H9 (cell line): ENCODE data around the gene ERC1. TPM values are rescaled to one million over a fixed set of nuclear protein-coding genes. Genes with fewer than 3 reads are reported as not detected.

Source experiments
- DNase-seq: peaks from one replicate; pipeline ENCODE4 v3.0.0-alpha.2; 2017
- H2AFZ ChIP-seq: one replicate; pipeline ENCODE4 v1.6.1; 2013; ENCODE audit warnings: mild to moderate bottlenecking, low read length, control low read depth, moderate library complexity
- H2AK5ac ChIP-seq: 2 replicates; pipeline ENCODE4 v1.6.1; 2013; ENCODE audit warnings: low read length, control low read depth, mixed read lengths; ENCODE audit not compliant: insufficient read length
- H2BK120ac ChIP-seq: one replicate; pipeline ENCODE4 v1.6.1; 2013; ENCODE audit warnings: low read depth, mild to moderate bottlenecking, low read length, control low read depth, inconsistent platforms; ENCODE audit not compliant: poor library complexity, severe bottlenecking
- H2BK12ac ChIP-seq: 2 replicates; pipeline ENCODE4 v1.6.1; 2013; ENCODE audit warnings: low read length, control low read depth, mixed read lengths, low read depth; ENCODE audit not compliant: insufficient read length
- H2BK15ac ChIP-seq: 2 replicates; pipeline ENCODE4 v1.6.1; 2013; ENCODE audit warnings: low read depth, low read length, control low read depth
- H2BK20ac ChIP-seq: one replicate; pipeline ENCODE4 v1.6.1; 2013; ENCODE audit warnings: low read depth, mild to moderate bottlenecking, low read length, control low read depth, inconsistent platforms; ENCODE audit not compliant: poor library complexity, severe bottlenecking
- H2BK5ac ChIP-seq: 2 replicates; pipeline ENCODE4 v1.6.1; 2013; ENCODE audit warnings: low read length, control low read depth, mixed read lengths; ENCODE audit not compliant: insufficient read length
- H3K14ac ChIP-seq: 2 replicates; pipeline ENCODE4 v1.6.1; 2013; ENCODE audit warnings: low read length, control low read depth; ENCODE audit not compliant: insufficient read depth
- H3K18ac ChIP-seq: 2 replicates; pipeline ENCODE4 v1.6.1; 2013; ENCODE audit warnings: low read depth, mild to moderate bottlenecking, mixed read lengths, low read length, control low read depth; ENCODE audit not compliant: insufficient read length
- H3K23ac ChIP-seq: 2 replicates; pipeline ENCODE4 v1.6.1; 2013; ENCODE audit warnings: low read length, control low read depth, mixed read lengths, low read depth; ENCODE audit not compliant: insufficient read length
- H3K23me2 ChIP-seq: 2 replicates; pipeline ENCODE4 v1.6.1; 2013; ENCODE audit warnings: low read depth, mild to moderate bottlenecking, mixed read lengths, low read length, control low read depth; ENCODE audit not compliant: insufficient read length, poor library complexity, severe bottlenecking
- H3K27ac ChIP-seq: 2 replicates; pipeline ENCODE4 v1.5.1; 2013; ENCODE audit warnings: low read length, control low read depth, mixed read lengths, low read depth; ENCODE audit not compliant: insufficient read length
- H3K27me3 ChIP-seq: 2 replicates; pipeline ENCODE4 v1.6.1; 2013; ENCODE audit warnings: low read length, control low read depth, inconsistent platforms; ENCODE audit not compliant: insufficient read depth
- H3K4ac ChIP-seq: 2 replicates; pipeline ENCODE4 v1.6.1; 2013; ENCODE audit warnings: low read depth, mild to moderate bottlenecking, control low read depth, inconsistent platforms, low read length, moderate library complexity
- H3K4me1 ChIP-seq: 2 replicates; pipeline ENCODE4 v1.6.1; 2013; ENCODE audit warnings: low read length, control low read depth, inconsistent platforms; ENCODE audit not compliant: insufficient read depth
- H3K4me2 ChIP-seq: 2 replicates; pipeline ENCODE4 v1.6.1; 2013; ENCODE audit warnings: low read length, control low read depth, mixed read lengths; ENCODE audit not compliant: insufficient read length, insufficient read depth
- H3K56ac ChIP-seq: 2 replicates; pipeline ENCODE4 v1.6.1; 2013; ENCODE audit warnings: low read depth, mild to moderate bottlenecking, mixed read lengths, low read length, control low read depth; ENCODE audit not compliant: insufficient read length
- H3K79me1 ChIP-seq: 2 replicates; pipeline ENCODE4 v1.6.1; 2013; ENCODE audit warnings: low read depth, mild to moderate bottlenecking, moderate library complexity, low read length, control low read depth, inconsistent platforms; ENCODE audit not compliant: insufficient read depth, poor library complexity, severe bottlenecking
- H3K79me2 ChIP-seq: 2 replicates; pipeline ENCODE4 v1.6.1; 2013; ENCODE audit warnings: low read length, control low read depth, inconsistent platforms; ENCODE audit not compliant: insufficient read depth
- H3K9ac ChIP-seq: 2 replicates; pipeline ENCODE4 v1.6.1; 2013; ENCODE audit warnings: low read length, control low read depth, mixed read lengths; ENCODE audit not compliant: insufficient read length; ENCODE audit errors: extremely low read depth
- H3K9me3 ChIP-seq: one replicate; pipeline ENCODE4 v1.6.1; 2013; ENCODE audit warnings: low read depth, low read length, inconsistent platforms; ENCODE audit not compliant: control insufficient read depth
- H3T11ph ChIP-seq: one replicate; pipeline ENCODE4 v1.6.1; 2013; ENCODE audit warnings: mild to moderate bottlenecking, low read length, control low read depth, inconsistent platforms
- H4K20me1 ChIP-seq: one replicate; pipeline ENCODE4 v1.6.1; 2013; ENCODE audit not compliant: control insufficient read depth, insufficient read length, insufficient read depth
- H4K5ac ChIP-seq: 2 replicates; pipeline ENCODE4 v1.6.1; 2013; ENCODE audit warnings: low read depth, mild to moderate bottlenecking, mixed read lengths, low read length, control low read depth; ENCODE audit not compliant: insufficient read length
- H4K8ac ChIP-seq: replicated peaks from 2 replicates; pipeline ENCODE4 v1.6.1; 2013; ENCODE audit warnings: low read length, control low read depth, mixed read lengths, low read depth; ENCODE audit not compliant: insufficient read length
- H4K91ac ChIP-seq: 2 replicates; pipeline ENCODE4 v1.6.1; 2013; ENCODE audit warnings: low read depth, mild to moderate bottlenecking, moderate library complexity, mixed read lengths, low read length, control low read depth; ENCODE audit not compliant: insufficient read length
- H3K27ac Mint-ChIP-seq, 3 experiments: 2 replicates in 2 of 3; 3 replicates in 1 of 3; pipeline ENCODE4 v1.8.0; 2020 to 2021; ENCODE audit warnings: mixed read lengths in 3 of 3, mild to moderate bottlenecking in 1 of 3, moderate library complexity in 1 of 3
- H3K27me3 Mint-ChIP-seq: 2 replicates; pipeline ENCODE4 v1.8.0; 2021; ENCODE audit warnings: low read depth, mild to moderate bottlenecking, moderate library complexity, mixed read lengths
- H3K36me3 Mint-ChIP-seq, 3 experiments: 2 replicates in 2 of 3; 3 replicates in 1 of 3; pipeline ENCODE4 v1.8.0; 2020 to 2021; ENCODE audit warnings: low read depth in 3 of 3, mixed read lengths in 3 of 3; ENCODE audit not compliant: insufficient read depth in 1 of 3
- H3K4me1 Mint-ChIP-seq, 2 experiments: 2 replicates each; pipeline ENCODE4 v1.8.0; 2020; ENCODE audit warnings: mixed read lengths in 2 of 2
- H3K4me3 Mint-ChIP-seq, 2 experiments: 2 replicates in 1 of 2; 3 replicates in 1 of 2; pipeline ENCODE4 v1.8.0; 2020 to 2021; ENCODE audit warnings: mild to moderate bottlenecking in 2 of 2, mixed read lengths in 2 of 2, moderate library complexity in 1 of 2
- H3K9me3 Mint-ChIP-seq, 2 experiments: 2 replicates in 1 of 2; 3 replicates in 1 of 2; pipeline ENCODE4 v1.8.0; 2020; ENCODE audit warnings: mild to moderate bottlenecking in 2 of 2, mixed read lengths in 2 of 2, moderate library complexity in 1 of 2
- CTCF ChIP-seq: fragments of 200-600 bp; sonication (generic); conservative IDR thresholded peaks from 3 replicates; pipeline ENCODE4 v1.8.0; 2021; ENCODE audit warnings: antibody characterized with exemption, mild to moderate bottlenecking
- WGBS: extraction: QIAGEN DNeasy Blood & Tissue Kit; methylation state at CpG from one replicate; pipeline ENCODE4 v1.1.7; 2013; ENCODE audit warnings: missing lambda C conversion rate, low lambda C conversion rate, mixed read lengths; ENCODE audit not compliant: insufficient read length; ENCODE audit errors: extremely low coverage; 5-methylcytosine and 5-hydroxymethylcytosine counted together
- total RNA-seq: library from RNA; stranded (reverse); gene quantifications from 2 replicates; pipeline ENCODE4 v1.2.1, GENCODE V29; 2021

ERC1 gene
- total RNA-seq, 1 experiment from 2014 or later, result 51.2 TPM

DNA sequence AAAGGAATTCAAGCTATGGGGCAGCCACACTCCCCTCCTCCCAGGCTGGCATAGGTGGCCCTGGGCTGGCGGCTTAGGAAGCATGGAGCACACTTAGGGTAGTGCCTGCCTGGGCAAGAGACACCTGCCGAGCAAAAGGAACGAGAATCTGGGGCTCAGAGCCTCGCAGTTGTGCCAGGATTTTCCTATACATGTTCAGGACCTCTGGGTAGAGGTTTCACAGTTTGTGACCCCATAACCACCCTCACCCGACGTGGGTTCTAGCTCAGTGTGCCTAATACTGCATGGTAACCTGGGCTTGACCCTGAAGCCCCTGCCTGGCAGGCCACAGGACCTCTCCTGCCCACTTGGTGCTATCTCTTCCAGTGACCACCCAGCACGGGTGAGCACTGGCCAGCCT lies 503.8 kb downstream of the ERC1 start:
- Histone ChIP-seq H2BK12ac (no peak overlapping the region), H3K27me3 (no peaks in the 10 kb centered on the region), H2BK20ac (no peak overlapping the region), H2AK5ac (no peak overlapping the region), H3K9me3 (no peaks in the 10 kb centered on the region), H2BK15ac (no peak overlapping the region), H3K4me1 (no peaks in the 10 kb centered on the region), H3K14ac (no peak overlapping the region), H2AFZ (no peak overlapping the region), H2BK5ac (no peak overlapping the region), H3K4me2 (no peak overlapping the region), H4K20me1 (no peaks in the 10 kb centered on the region), H4K8ac (no peak overlapping the region), H3K56ac (no peak overlapping the region), H3K4ac (no peak overlapping the region), H4K5ac (no peak overlapping the region), H3T11ph (no peak overlapping the region), H3K23me2 (no peaks in the 10 kb centered on the region), H3K9ac (no peak overlapping the region), H2BK120ac (no peak overlapping the region), H3K18ac (no peak overlapping the region), H3K79me2 (no peaks in the 10 kb centered on the region), H3K79me1 (no peaks in the 10 kb centered on the region), H3K27ac (no peak overlapping the region), H4K91ac (no peak overlapping the region), H3K23ac (no peak overlapping the region)
- WGBS, result no CpG with 5 or more reads among the region's 7 CpGs
- Mint-ChIP-seq H3K27ac (no peak overlapping the region), H3K4me3 (no peak overlapping the region), H3K36me3 (peaks cover 11 to 27% (median 26%) of the 10 kb centered on the region in 3 experiments; a peak in 6 of 7 replicates), H3K4me1 (peaks cover 0 to 7% of the 10 kb centered on the region in 2 experiments; a peak in 2 of 4 replicates), H3K27me3 (no peaks in the 10 kb centered on the region; the same call in none of the 2 replicates), H3K9me3 (peaks cover 2 to 4% of the 10 kb centered on the region in 2 experiments; a peak in 3 of 5 replicates)
- TF ChIP-seq CTCF, result no peak
- DNase-seq, result peak; percentile 22
